GM19025 (cell line): ENCODE results near the gene DNASE2B.
A peak's percentile ranks its signal among the peaks of the same experiment; 100 is the strongest.

Experiments
- ATAC-seq: cut with Tn5 transposase; IDR thresholded peaks from one replicate; pipeline ENCODE4 v1.9.1; 2021; ENCODE audit warnings: mild to moderate bottlenecking, low read depth, moderate library complexity; ENCODE audit not compliant: unreplicated experiment

The DNASE2B gene

GRCh38 chr1:84410328-84411095 lies 12.2 kb downstream of the DNASE2B start:
- ATAC-seq = no peak

DNA sequence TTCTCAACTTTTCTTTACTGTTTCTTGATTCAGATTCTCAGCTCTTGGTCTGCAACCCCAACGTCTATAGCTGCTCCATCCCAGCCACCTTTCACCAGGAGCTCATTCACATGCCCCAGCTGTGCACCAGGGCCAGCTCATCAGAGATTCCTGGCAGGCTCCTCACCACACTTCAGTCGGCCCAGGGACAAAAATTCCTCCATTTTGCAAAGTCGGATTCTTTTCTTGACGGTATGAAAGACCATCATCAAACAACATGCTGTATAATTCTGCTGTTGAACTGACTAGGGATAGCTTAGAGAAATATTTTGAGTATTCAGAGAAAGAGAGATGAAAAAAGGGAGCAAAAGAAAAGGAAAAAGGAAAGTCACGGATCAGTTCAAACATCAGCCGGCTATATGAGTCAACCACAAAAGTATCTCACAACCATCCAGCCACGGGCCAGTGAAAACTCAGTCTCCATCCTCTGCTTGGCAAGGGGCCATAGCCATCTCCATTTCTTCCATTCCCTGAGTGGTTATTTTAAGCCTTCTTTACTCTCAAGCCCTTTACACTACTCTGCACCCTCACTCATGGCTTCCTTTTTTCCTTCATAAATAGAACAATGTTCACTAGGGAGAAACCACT lies 14.1 kb downstream of the DNASE2B start:
- no peak for ATAC-seq

GRCh38 chr1:84415396-84415795 lies 17.1 kb downstream of the DNASE2B start:
- ATAC-seq = no peak

- ATAC-seq = no peak
Observed at GRCh38 chr1:84422909-84423308, 24.6 kb downstream of the DNASE2B start.

DNA sequence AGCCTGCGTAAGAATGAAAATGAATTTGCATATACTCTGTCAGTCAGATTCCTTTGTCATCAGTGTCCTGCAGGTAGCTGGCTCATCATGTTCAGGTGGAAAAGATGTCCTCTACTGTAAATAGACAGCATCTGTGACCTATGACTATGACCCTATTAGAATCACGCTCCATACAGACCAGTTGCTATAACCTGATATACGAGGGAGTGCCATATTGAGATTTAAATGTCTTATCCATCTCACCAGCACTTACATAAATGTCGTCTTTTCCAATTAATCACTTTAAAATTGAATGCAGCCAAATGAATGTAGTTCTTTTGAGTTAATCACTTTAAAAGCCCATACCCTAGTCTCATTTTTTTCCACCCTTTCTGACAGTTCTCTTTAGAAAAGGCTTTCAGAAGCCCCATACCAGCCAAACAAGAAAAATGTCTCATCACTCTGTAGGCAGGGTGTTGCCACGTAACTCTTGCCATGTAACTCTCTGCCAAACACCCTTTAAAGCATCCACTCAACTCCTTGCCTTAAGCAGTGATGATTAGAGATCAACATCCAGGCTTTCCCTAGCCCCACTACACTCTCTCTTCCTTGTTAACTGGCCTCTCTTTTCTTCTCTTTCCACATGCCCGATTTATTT lies 26.3 kb downstream of the DNASE2B start:
- ATAC-seq = no peak

GRCh38 chr1:84425150-84425896 lies 27.0 kb downstream of the DNASE2B start:
- ATAC-seq = no peak

- no peak for ATAC-seq
Observed at GRCh38 chr1:84426376-84426775, 28.1 kb downstream of the DNASE2B start.

DNA sequence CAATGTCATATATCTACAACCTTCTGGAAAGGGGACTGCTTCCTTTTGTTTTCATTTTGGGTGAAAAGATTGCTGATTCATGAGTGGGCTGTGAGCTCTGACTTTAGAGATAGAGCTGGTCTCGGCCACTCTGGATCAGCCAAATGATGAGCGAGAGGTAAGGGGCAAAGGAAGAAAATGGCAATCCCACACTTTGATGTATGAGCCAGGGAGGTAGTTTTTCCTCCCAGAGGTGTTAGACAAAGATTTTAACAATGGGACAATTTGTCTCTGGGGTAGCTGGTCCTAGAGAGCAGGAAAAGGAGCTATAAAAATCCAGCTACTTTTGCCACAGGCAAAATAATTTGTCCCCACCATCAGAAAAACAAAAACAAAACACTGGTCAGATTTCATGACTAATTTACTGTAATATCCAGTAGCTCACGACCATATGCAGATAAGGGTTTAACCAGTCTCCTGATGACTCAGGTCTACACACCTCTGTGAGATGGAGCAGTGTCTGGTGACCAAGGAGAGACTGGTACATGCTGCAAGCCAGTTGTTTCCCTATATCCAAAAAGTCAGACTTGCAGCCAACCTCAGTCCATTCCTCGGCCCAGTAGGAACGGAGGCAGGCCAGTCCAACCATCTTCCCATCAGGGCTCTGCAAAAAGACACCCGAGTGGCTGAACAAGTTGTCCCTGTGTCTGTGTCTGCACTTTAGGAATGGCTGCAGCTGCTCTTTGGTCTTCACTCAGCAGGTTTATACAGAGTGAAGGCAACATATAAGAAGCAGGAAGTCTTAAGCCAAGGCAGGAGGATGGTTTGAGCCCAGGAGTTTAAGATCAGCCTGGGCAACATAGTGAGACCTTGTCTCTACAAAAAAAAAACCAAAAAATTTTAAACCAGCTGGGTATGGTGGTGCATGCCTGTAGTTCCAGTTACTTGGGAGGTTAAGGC lies 29.2 kb downstream of the DNASE2B start:
- ATAC-seq = no peak

GRCh38 chr1:84428235-84428634 lies 30.0 kb downstream of the DNASE2B start:
- no peak for ATAC-seq

GRCh38 chr1:84429231-84429630 lies 30.9 kb downstream of the DNASE2B start:
- no peak for ATAC-seq

DNA sequence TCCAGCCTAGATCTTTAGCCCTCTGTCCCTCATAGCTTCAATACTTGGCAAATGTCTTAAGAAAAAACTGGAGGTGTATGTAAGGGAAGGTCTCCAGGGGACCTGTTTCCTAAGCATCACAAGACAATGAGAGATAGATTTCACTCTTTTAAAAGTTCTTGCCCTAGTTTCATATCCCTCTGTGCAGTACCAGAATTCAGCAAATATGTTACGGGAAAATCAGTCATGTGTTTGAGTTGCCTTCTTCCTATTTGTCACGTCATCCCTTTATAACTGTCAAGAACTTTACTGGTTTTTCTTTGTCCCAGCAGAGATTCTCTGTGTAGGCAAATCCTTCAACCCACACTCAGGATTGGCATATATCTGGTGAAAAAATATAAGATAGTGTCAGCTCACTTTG lies 32.3 kb downstream of the DNASE2B start:
- no peak for ATAC-seq

- ATAC-seq = no peak
Observed at GRCh38 chr1:84433258-84434080, 35.2 kb downstream of the DNASE2B start.

DNA sequence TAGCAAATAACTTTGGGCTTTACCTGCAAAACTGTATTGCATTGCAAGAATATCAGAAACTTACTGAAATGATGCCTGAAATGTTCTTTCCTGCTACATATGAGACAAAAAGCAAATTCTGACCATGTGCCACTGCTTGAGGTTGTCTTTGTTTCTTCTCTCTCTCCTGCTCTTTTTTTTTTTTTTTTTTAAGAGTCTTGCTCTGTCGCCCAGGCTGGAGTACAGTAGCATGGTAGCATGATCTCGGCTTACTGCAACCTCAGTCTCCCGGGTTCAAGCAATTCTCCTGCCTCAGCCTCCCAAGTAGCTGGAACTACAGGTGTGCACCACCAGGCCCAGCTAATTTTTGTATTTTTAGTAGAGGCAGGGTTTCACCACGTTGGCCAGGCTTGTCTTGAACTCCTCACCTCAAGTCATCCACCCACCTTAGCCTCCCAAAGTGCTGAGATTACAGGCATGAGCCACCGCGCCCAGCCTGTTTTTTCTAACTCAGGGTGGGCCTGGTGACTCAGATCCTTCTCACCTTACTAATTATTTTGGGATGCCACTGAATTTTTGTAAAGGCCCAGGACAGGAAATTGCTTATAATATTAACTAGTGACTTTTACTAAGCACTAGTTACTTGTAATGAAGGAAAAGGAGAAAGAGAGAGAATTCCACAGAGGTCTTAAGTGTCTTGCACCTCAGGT lies 35.9 kb downstream of the DNASE2B start:
- ATAC-seq = no peak

DNA sequence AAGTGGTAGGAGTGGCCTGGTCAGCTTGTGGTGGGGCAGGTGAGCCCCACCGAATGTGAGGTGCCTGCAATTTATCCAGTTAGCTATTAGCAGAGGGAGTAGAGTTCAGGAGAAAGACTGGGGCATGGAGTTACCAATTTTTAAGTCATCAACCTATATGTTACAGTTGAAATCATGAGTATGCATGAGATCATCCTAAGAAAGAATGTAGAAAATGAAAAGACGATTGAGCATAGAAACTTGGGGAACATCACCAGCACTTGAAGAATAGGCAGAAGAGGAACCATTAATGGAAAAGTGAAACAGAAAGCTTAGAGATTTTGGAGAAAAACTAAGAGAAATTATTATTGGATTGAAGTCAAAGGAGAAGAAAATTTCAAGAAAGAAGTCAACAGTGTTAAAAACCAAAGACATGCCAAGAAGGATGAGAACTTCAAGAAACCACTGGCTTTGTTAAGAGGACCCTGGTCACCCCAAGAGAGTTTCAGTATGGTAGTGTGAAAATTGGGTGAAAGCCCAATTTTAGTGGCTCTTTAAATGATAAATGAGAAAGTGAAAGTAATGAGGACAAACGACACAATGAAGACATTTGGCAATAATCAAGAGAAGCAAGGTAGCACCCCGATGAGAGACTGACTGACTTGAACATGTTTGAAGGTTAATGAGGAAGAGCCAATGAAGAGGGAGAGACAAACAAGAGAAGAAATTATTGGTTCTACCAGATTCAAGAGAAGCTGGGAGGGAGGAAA lies 36.7 kb downstream of the DNASE2B start:
- no peak for ATAC-seq

DNA sequence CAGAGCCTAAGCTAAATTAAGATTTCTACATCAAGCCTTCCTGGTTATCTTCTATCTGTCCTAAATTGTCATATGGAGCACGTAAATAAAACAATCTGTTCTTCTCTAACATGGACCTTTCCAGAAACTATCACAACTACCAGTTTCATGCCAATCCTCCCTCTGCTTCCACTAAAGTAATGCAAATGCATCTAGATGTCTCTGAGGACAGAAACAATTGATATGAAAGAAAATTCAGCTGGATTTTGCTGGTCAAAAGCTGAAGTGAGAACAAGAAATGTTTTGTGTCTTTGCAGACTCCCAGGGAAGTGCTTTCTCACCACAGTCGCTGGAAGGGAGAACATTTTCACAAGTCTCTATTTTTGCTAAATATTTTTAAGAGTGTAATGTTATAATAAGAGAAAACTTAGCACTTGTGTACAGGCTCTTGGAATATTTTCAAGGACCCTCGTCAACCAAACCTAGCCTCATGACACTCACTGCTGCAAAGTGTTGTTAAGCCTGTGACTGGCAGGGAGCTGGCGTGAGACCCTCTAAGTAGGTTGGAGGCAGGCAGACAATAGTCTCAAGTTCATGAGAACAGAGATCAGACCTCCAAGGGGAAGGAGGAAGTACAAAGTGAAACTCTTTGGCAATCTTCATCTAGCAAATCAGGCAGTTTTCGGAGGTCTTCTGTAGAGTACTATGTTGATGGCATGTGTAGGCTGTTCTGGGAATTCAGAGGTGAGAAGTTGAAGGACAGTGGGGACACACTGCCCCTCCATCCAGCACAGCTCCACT lies 38.8 kb downstream of the DNASE2B start:
- ATAC-seq = no peak

- ATAC-seq = peak; percentile 99
Observed at GRCh38 chr1:84442256-84442655, 44.0 kb downstream of the DNASE2B start.
